NCI-H748 treated with DMSO at 0.1 percent for 48 hours (cell line): ENCODE data around the gene RTEL1.

Source experiments
- DNase-seq: peaks from one replicate; lab custom pipeline; 2025; lab: John Stamatoyannopoulos, UW

The RTEL1 gene

DNA sequence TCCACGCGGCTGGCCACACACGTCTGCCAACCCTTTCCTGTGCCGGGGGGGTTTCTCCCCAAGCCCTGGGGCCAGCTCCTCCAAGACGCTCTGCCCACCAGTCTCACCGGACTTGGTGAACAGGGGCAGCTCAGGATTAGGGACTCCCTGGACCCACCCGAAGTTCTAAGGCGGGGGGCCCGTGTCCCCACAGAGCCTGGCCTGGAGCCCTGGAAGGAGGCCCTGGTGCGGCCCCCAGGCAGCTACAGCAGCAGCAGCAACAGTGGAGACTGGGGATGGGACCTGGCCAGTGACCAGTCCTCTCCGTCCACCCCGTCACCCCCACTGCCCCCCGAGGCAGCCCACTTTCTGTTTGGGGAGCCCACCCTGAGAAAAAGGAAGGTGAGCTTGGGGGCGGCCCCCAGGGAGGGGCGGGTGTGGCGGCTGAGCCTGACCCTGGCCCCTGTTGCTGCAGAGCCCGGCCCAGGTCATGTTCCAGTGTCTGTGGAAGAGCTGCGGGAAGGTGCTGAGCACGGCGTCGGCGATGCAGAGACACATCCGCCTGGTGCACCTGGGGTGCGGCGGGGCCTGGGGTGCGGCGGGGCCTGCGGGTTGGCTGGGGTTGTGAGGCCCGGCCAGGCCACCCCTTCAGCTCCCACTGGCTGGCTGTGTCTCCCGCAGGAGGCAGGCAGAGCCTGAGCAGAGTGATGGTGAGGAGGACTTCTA lies 83.7 kb downstream of the RTEL1 start:
- DNase-seq = no peak

DNA sequence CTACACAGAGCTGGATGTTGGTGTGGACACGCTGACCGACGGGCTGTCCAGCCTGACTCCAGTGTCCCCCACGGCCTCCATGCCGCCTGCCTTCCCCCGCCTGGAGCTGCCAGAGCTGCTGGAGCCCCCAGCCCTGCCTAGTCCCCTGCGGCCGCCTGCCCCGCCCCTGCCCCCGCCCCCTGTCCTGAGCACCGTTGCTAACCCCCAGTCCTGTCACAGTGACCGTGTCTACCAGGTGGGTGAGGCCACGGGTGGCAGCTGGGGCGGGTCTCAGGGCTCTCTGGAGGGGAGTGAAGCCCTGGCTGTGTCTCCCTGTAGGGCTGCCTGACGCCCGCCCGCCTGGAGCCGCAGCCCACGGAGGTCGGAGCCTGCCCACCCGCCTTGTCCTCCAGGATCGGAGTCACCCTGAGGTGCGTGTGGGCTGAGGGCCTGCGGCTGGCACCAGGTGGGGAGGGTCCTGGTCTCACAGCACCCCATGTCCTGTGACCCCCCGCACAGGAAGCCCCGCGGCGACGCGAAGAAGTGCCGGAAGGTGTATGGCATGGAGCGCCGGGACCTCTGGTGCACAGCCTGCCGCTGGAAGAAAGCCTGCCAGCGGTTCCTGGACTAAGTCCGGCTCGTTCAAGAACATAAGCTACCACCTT lies 84.4 kb downstream of the RTEL1 start:
- no peak for DNase-seq

DNA sequence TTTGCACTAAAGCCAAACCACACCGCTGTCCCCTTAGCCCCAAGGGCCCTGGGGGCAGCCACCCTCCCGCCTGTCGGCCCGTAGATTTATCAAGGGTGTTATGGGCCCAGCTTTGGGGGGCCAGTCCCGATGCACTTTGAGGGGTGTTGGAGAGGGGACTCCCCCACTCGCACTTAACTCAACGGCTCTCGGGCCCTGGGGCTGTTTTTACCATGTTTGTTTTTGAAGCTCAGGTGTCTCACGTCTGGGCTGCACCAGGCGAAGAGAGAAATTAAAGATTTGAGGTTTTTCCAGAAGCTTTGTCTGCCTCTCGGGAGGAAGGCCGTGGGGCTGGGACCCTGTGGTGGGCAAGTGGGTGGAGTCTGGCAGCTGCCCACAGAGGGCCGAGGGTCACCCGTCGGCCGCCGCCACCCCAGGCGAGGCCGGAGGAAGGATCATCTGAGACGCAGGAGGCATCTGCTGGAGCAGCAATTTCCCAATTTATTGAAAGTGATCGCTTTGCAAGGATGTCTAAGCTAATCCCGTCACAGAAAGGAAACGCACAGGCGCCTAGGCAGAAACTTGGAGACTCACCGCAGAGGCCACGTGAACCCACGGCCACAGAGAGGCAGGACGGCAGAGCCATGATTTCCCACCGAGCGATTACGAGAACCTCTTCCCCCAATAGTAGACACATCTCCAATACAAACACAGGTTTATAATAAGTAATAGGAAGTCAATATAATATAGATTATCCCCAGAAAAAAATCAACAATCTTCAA lies 85.3 kb downstream of the RTEL1 start:
- no peak for DNase-seq

DNA sequence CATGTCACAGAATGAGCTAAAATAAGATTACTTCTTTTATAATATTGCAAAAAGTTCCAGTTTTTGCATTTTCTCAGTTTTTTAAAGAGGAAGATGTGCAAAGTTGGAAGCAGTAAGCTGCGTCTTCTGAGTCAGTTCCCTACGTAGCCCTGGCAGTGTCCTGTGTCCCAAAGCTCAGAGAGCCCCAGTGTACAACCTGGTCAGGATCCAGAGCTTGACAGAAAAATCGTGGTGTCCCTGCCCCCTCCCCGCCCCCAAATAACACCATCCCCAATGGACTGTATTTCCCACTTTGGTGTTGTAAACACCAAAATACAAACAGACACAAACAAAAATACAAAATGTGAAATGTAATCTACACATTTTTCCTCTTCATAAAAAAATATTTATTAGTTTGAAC lies 86.0 kb downstream of the RTEL1 start:
- DNase-seq = no peak

DNA sequence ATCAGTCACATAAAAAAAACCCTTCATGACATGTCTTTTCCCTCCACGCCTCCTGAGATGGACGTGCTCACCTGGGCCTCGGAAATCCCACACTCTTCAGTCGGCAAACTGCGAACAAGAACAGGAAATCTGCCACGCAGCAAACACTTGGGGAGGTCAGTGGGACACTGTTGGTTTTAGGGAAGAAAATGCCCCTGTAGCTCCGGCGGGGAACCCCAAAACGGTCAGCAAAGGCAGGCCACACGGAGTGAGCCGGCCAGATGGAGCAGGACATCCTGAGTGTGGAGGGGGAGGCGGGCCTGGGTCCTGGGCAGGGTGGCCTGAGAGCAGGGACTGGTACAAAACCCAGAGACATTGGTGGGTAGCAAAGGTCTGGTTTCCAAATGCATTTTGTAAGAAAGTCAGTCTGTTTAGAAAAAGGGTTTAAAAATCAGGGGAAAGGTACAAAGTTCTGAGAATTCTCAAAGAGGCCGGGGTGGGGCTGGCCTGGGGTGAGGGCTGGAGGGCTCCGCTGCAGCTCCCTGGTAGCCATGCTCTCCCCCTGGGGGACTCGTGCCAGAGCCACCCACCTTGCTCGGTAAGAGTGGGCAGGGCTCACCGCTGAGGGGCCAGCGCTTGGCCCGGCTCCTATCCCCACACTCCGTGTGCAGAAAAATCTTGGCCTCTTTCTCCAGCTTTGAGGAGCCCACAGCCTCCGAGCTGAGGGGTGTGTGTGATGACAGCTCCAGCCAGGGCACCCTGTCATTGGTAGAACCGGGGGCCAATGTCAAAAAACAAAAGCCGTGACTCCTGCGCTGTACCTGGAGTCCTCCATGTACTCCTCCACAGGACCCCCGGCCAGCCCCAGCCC lies 86.7 kb downstream of the RTEL1 start:
- no peak for DNase-seq

DNA sequence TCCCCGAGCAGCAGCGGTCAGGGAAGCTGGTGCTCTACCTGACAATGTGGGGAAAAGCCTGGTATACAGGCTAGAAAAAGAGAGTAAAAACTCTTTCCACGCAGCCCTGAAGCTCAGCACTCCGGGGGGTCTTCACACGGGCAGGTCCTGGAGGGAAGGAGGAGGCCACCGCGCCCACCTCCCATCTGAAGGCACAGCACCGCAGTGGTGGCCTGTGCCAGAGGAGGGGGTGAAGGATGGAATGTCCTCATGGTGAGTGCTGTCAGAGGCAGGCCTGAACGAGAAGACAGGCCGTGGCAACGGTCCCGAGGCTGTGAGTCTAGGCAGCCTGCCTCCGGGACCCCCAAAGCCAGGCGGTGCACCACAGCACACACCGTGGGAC lies 87.3 kb downstream of the RTEL1 start:
- DNase-seq = no peak
